H1 (cell line): ENCODE data around the gene DCHS1. TPM values are rescaled to one million over a fixed set of nuclear protein-coding genes. Genes with fewer than 3 reads are reported as not detected.

Experiments
- CTCF ChIA-PET: fragments of 300-600 bp; sonication (Branson Sonifier 250); formaldehyde crosslinking; loops from one replicate; lab custom pipeline; 2021; ENCODE audit not compliant: partially characterized antibody; lab: Charles Lee
- POLR2A ChIA-PET: fragments of 300-600 bp; sonication (Branson Sonifier 250); formaldehyde crosslinking; loops from one replicate; lab custom pipeline; 2021; ENCODE audit warnings: inconsistent platforms; ENCODE audit not compliant: partially characterized antibody; lab: Charles Lee
- DNase-seq, 2 experiments: peaks; one replicate each; pipeline versions ENCODE4 v3.0.0 to v3.0.0-alpha.2; 2010 to 2022; ENCODE audit warnings: low spot score in 2 of 2, low read depth in 1 of 2, mixed read lengths in 1 of 2
- FAIRE-seq: peaks from 2 replicates; lab custom pipeline; 2011; peaks lifted over from hg19 to GRCh38; lab: Jason Lieb, UNC
- H2AFZ ChIP-seq: 2 replicates; pipeline ENCODE4 v1.8.1; 2012; ENCODE audit warnings: low read length, inconsistent platforms
- H2AK5ac ChIP-seq: 2 replicates; pipeline ENCODE4 v1.6.1; 2013; ENCODE audit warnings: low read depth, low read length
- H2BK120ac ChIP-seq: replicated peaks from 2 replicates; pipeline ENCODE3; 2013; ENCODE audit warnings: low read depth, low read length, inconsistent platforms
- H2BK12ac ChIP-seq: 2 replicates; pipeline ENCODE4 v1.6.1; 2013; ENCODE audit warnings: low read depth, low read length
- H2BK15ac ChIP-seq: 2 replicates; pipeline ENCODE4 v1.6.1; 2013; ENCODE audit warnings: low read length
- H2BK20ac ChIP-seq: 2 replicates; pipeline ENCODE4 v1.6.1; 2013; ENCODE audit warnings: low read length
- H2BK5ac ChIP-seq: 2 replicates; pipeline ENCODE4 v1.6.1; 2013; ENCODE audit warnings: low read depth, low read length
- H3K14ac ChIP-seq: 2 replicates; pipeline ENCODE4 v1.6.1; 2013; ENCODE audit warnings: inconsistent platforms; ENCODE audit not compliant: insufficient read length
- H3K18ac ChIP-seq: 2 replicates; pipeline ENCODE4 v1.6.1; 2013; ENCODE audit warnings: low read length; ENCODE audit errors: extremely low read depth
- H3K23ac ChIP-seq: 2 replicates; pipeline ENCODE4 v1.6.1; 2013; ENCODE audit warnings: inconsistent platforms; ENCODE audit not compliant: insufficient read length
- H3K23me2 ChIP-seq: 2 replicates; pipeline ENCODE4 v1.6.1; 2013; ENCODE audit warnings: low read depth, low read length
- H3K27ac ChIP-seq: 2 replicates; pipeline ENCODE4 v1.6.1; 2011; ENCODE audit warnings: low read depth, low read length, inconsistent platforms
- H3K27me3 ChIP-seq, 4 experiments: replicated peaks in 1 of 4; 1 replicate in 1 of 4; 2 replicates in 3 of 4; pipeline versions ENCODE4 v1.6.1 to v1.8.1; 2011 to 2013; ENCODE audit warnings: low read length in 3 of 4, mild to moderate bottlenecking in 3 of 4, inconsistent platforms in 2 of 4, mixed read lengths in 2 of 4, moderate library complexity in 1 of 4; ENCODE audit not compliant: control insufficient read depth in 3 of 4, insufficient read depth in 3 of 4; ENCODE audit errors: extremely low read depth in 1 of 4
- H3K36me3 ChIP-seq, 4 experiments: 2 replicates each; pipeline versions ENCODE4 v1.6.1 to v1.8.1; 2011 to 2013; ENCODE audit warnings: mild to moderate bottlenecking in 4 of 4, low read length in 3 of 4, moderate library complexity in 2 of 4, control low read depth in 1 of 4, inconsistent platforms in 1 of 4; ENCODE audit not compliant: insufficient read depth in 4 of 4, control insufficient read depth in 2 of 4
- H3K4ac ChIP-seq: replicated peaks from 2 replicates; pipeline ENCODE3; 2013; ENCODE audit warnings: low read length, low read depth, mixed read lengths, inconsistent platforms; ENCODE audit not compliant: insufficient read length
- H3K4me1 ChIP-seq, 4 experiments: replicated peaks in 1 of 4; 1 replicate in 1 of 4; 2 replicates in 3 of 4; pipeline versions ENCODE4 v1.6.1 to v1.8.1; 2011 to 2013; ENCODE audit warnings: low read length in 3 of 4, inconsistent platforms in 2 of 4, mixed read lengths in 1 of 4; ENCODE audit not compliant: insufficient read depth in 4 of 4, control insufficient read depth in 3 of 4
- H3K4me2 ChIP-seq, 2 experiments: 2 replicates each; pipeline versions ENCODE4 v1.6.1 to v1.8.1; 2011 to 2013; ENCODE audit warnings: low read depth in 2 of 2, low read length in 2 of 2, control low read depth in 1 of 2, inconsistent platforms in 1 of 2, mild to moderate bottlenecking in 1 of 2; ENCODE audit not compliant: insufficient read depth in 1 of 2
- H3K4me3 ChIP-seq, 4 experiments: fragments of 200-600, 300-600 bp in 1 of 4; sonication (generic), shearing (Covaris generic), sonication (Bioruptor Twin) in 1 of 4; 2 replicates each; pipeline versions ENCODE4 v1.5.1 to v1.8.1; 2011 to 2016; ENCODE audit warnings: low read length in 4 of 4, low read depth in 3 of 4, control low read depth in 2 of 4, inconsistent platforms in 2 of 4, mild to moderate bottlenecking in 2 of 4, mixed read lengths in 1 of 4, moderate library complexity in 1 of 4; ENCODE audit not compliant: insufficient read depth in 2 of 4; ENCODE audit errors: extremely low read depth in 1 of 4
- H3K56ac ChIP-seq: replicated peaks from 2 replicates; pipeline ENCODE3; 2013; ENCODE audit warnings: low read depth, mild to moderate bottlenecking, mixed read lengths, low read length, inconsistent platforms; ENCODE audit not compliant: insufficient read length
- H3K79me1 ChIP-seq: 2 replicates; pipeline ENCODE4 v1.6.1; 2013; ENCODE audit warnings: low read depth, low read length, control low read depth
- H3K79me2 ChIP-seq, 2 experiments: 2 replicates each; pipeline versions ENCODE4 v1.6.1 to v1.8.1; 2012 to 2013; ENCODE audit warnings: low read length in 2 of 2, mild to moderate bottlenecking in 2 of 2, inconsistent platforms in 1 of 2; ENCODE audit not compliant: insufficient read depth in 2 of 2, control insufficient read depth in 1 of 2
- H3K9ac ChIP-seq, 4 experiments: replicated peaks in 1 of 4; 1 replicate in 1 of 4; 2 replicates in 3 of 4; pipeline versions ENCODE4 v1.6.1 to v1.8.1; 2011 to 2013; ENCODE audit warnings: low read depth in 3 of 4, low read length in 3 of 4, control low read depth in 2 of 4, mild to moderate bottlenecking in 2 of 4, moderate library complexity in 2 of 4, inconsistent platforms in 1 of 4; ENCODE audit errors: extremely low read depth in 1 of 4
- H3K9me3 ChIP-seq, 2 experiments: 2 replicates each; pipeline versions ENCODE4 v1.6.1 to v1.8.1; 2012 to 2013; ENCODE audit warnings: mild to moderate bottlenecking in 2 of 2, moderate library complexity in 2 of 2, control low read depth in 1 of 2, inconsistent platforms in 1 of 2, low read depth in 1 of 2, low read length in 1 of 2, mixed read lengths in 1 of 2; ENCODE audit not compliant: insufficient read depth in 2 of 2
- H4K20me1 ChIP-seq, 2 experiments: replicated peaks in 1 of 2; 2 replicates each; pipeline versions ENCODE3 to v1.8.1; 2011 to 2013; ENCODE audit warnings: inconsistent platforms in 2 of 2, low read length in 2 of 2, mild to moderate bottlenecking in 1 of 2; ENCODE audit not compliant: insufficient read depth in 2 of 2, control insufficient read depth in 1 of 2
- H4K5ac ChIP-seq: 2 replicates; pipeline ENCODE4 v1.6.1; 2013; ENCODE audit warnings: low read length, low read depth, mixed read lengths, inconsistent platforms; ENCODE audit not compliant: insufficient read length
- H4K8ac ChIP-seq: 2 replicates; pipeline ENCODE4 v1.8.0; 2013; ENCODE audit warnings: mild to moderate bottlenecking, moderate library complexity, low read length, inconsistent platforms; ENCODE audit not compliant: insufficient read depth; ENCODE audit errors: extremely low read depth
- H4K91ac ChIP-seq: replicated peaks from 2 replicates; pipeline ENCODE3; 2013; ENCODE audit warnings: low read length, mixed read lengths, inconsistent platforms; ENCODE audit not compliant: insufficient read length
- PHF8 ChIP-seq: fragments of 200-600 bp; sonication (generic); conservative IDR thresholded peaks from 2 replicates; pipeline ENCODE4 v1.7.1; 2012; ENCODE audit warnings: low read depth, mild to moderate bottlenecking, inconsistent platforms, low read length, moderate library complexity
- RAD21 ChIP-seq, 2 experiments: IDR thresholded peaks in 1 of 2; conservative IDR thresholded peaks in 1 of 2; 2 replicates each; pipeline ENCODE4 v1.6.1; 2011; ENCODE audit warnings: low read depth in 2 of 2, low read length in 2 of 2, improper control_type of control experiment in 1 of 2, inconsistent platforms in 1 of 2, mild to moderate bottlenecking in 1 of 2, moderate library complexity in 1 of 2
- WGBS, 2 experiments: shearing (Covaris generic) in 1 of 2; methylation state at CpG; one replicate each; pipeline versions ENCODE4 v1.1.6 to v1.1.7; 2013 to 2015; ENCODE audit warnings: low lambda C conversion rate in 2 of 2, mixed read lengths in 2 of 2, inconsistent platforms in 1 of 2, low coverage in 1 of 2, missing lambda C conversion rate in 1 of 2; ENCODE audit not compliant: insufficient replicate concordance in 2 of 2, insufficient coverage in 1 of 2, insufficient read length in 1 of 2; ENCODE audit errors: extremely low coverage in 1 of 2, missing lambda C conversion rate in 1 of 2; 5-methylcytosine and 5-hydroxymethylcytosine counted together
- polyA plus RNA-seq, 7 experiments: library from polyadenylated mRNA; depleted of rRNA in 3 of 7; stranded (reverse) in 5 of 7; unstranded in 2 of 7; fragments of >200 nt in 5 of 7; fragments of 200-250 nt in 2 of 7; gene quantifications; 1 replicate in 5 of 7; 2 replicates in 1 of 7; 4 replicates in 1 of 7; pipeline versions ENCODE4 v1.2.1 to v1.2.3, GENCODE V29; 2011 to 2013; ENCODE audit warnings: missing spikeins in 2 of 7, mixed read lengths in 2 of 7
- total RNA-seq: library from RNA; stranded (reverse); fragmentation: NEBNext Ultra II Directional; extraction: Animal tissue kit (Norgen Biotek cat#: 25700); gene quantifications from 2 replicates; pipeline ENCODE4 v1.2.1, GENCODE V29; 2021
- TF ChIP-seq, protein P1 (sequence below): IDR thresholded peaks from 2 replicates; pipeline ENCODE4 v1.6.1; 2012; ENCODE audit warnings: inconsistent platforms
- TF ChIP-seq, protein P2 (sequence below), 3 experiments: IDR thresholded peaks; 1 replicate in 2 of 3; 2 replicates in 1 of 3; pipeline versions ENCODE4 v1.5.1 to v1.6.1; 2011; ENCODE audit warnings: low read length in 3 of 3, mild to moderate bottlenecking in 3 of 3, inconsistent platforms in 2 of 3, low read depth in 1 of 3, moderate library complexity in 1 of 3; ENCODE audit not compliant: insufficient read depth in 1 of 3; ENCODE audit errors: control extremely low read depth in 1 of 3

Gene DCHS1
- total and polyA plus RNA-seq, 2 of the 8 experiments (the other 6 are each of a cell fraction or from before 2014, with no cell fraction given) = 8.2 to 10.5 TPM

- TF ChIP-seq RAD21 (IDR thresholded peaks at IDR 0.05 in 1 of 2, conservative IDR thresholded peaks at IDR 0.05 in 1 of 2; ENCODE audit: low read depth in 2 of 2, low read length in 2 of 2) = peak; percentile 29 to 53; a peak in 3 of 4 replicates
- TF ChIP-seq, protein P1, sequence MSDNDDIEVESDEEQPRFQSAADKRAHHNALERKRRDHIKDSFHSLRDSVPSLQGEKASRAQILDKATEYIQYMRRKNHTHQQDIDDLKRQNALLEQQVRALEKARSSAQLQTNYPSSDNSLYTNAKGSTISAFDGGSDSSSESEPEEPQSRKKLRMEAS = no peak
- TF ChIP-seq, protein P2, sequence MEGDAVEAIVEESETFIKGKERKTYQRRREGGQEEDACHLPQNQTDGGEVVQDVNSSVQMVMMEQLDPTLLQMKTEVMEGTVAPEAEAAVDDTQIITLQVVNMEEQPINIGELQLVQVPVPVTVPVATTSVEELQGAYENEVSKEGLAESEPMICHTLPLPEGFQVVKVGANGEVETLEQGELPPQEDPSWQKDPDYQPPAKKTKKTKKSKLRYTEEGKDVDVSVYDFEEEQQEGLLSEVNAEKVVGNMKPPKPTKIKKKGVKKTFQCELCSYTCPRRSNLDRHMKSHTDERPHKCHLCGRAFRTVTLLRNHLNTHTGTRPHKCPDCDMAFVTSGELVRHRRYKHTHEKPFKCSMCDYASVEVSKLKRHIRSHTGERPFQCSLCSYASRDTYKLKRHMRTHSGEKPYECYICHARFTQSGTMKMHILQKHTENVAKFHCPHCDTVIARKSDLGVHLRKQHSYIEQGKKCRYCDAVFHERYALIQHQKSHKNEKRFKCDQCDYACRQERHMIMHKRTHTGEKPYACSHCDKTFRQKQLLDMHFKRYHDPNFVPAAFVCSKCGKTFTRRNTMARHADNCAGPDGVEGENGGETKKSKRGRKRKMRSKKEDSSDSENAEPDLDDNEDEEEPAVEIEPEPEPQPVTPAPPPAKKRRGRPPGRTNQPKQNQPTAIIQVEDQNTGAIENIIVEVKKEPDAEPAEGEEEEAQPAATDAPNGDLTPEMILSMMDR (IDR thresholded peaks at IDR 0.05; ENCODE audit: control extremely low read depth in 1 of 3, insufficient read depth in 1 of 3, low read depth in 1 of 3, low read length in 3 of 3) = peak; percentile 15 to 38 (median 37); a peak in 3 of 4 replicates
- TF ChIP-seq PHF8 = no peak
- Histone ChIP-seq H3K9me3 (no peaks in the 10 kb centered on the region), H4K91ac (no peak overlapping the region), H4K8ac (no peak overlapping the region; the same call in 1 of the 2 replicates), H4K20me1 (no peaks in the 10 kb centered on the region), H4K5ac (no peak overlapping the region), H3K23ac (no peak overlapping the region), H3K18ac (no peak overlapping the region), H2BK12ac (no peak overlapping the region), H3K79me1 (no peaks in the 10 kb centered on the region), H3K27me3 (no peaks in the 10 kb centered on the region), H2BK20ac (no peak overlapping the region), H3K36me3 (no peaks in the 10 kb centered on the region), H2AK5ac (no peak overlapping the region), H3K4me1 (peaks cover 0 to 3% (median 2%) of the 10 kb centered on the region in 4 experiments; a peak in 5 of 7 replicates), H2AFZ (no peak overlapping the region), H2BK120ac (no peak overlapping the region), H3K9ac (no peak overlapping the region), H3K4ac (no peak overlapping the region), H3K4me2 (no peak overlapping the region), H3K23me2 (no peaks in the 10 kb centered on the region; the same call in 1 of the 2 replicates), H3K27ac (no peak overlapping the region), H2BK5ac (no peak overlapping the region), H3K14ac (no peak overlapping the region), H2BK15ac (no peak overlapping the region), H3K56ac (no peak overlapping the region), H3K79me2 (no peaks in the 10 kb centered on the region), H3K4me3 (no peak overlapping the region)
- FAIRE-seq = no peak
- POLR2A ChIA-PET = interaction anchor here (1.6 to 3.3 kb wide), 4 partner anchors 9 to 40 kb away, joined by 4 to 14 read pairs (median 6); partner anchors contain the start of genes ILK, RRP8 and TAF10
- CTCF ChIA-PET = interaction anchor here (0.7 to 6.6 kb wide), 18 partner anchors 7 to 218 kb away, joined by 3 to 63 read pairs (median 4); partner anchors contain the start of genes DNHD1, ILK and RRP8
- no peak for DNase-seq
- whole genome bisulfite sequencing, 2 experiments = 87% methylated on average over 22 of the region's 22 CpGs; no CpG with 5 or more reads in 1 of the 2 experiments
Measured at GRCh38 chr11:6571434-6572008, 84.1 kb downstream of the DCHS1 start.
